Measurements from ENCODE around the gene NEURL1. TPM values are rescaled to one million over a fixed set of nuclear protein-coding genes. Genes with fewer than 3 reads are reported as not detected.
"Not testable (repeated sequence)": the region's sequence is repeated elsewhere in the genome, so short reads cannot be mapped to it uniquely, and the experiment has no call there.

NEURL1 gene
- total RNA-seq, 1 experiment from 2014 or later: not detected

DNA sequence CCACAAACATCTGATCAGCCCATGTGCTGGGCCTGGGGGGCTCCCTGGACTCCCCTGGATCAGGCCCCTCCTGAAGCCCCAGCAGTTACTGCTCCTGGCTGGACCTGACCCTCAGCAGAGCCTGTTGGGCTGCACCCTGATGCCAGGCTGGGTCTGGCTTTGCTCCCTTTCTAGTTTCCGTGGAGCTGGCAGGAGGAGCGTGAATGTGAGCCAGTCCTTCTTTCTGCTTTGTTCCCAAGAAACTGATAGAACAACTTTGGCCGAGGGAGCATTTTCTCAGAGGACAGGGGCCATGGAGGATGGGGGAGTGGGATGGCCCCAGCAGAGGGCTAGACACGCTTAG lies 128.2 kb downstream of the NEURL1 start:
- no peak for DNase-seq (ENCODE audit: low read depth)

GRCh38 chr10:103622286-103622685 lies 128.8 kb downstream of the NEURL1 start:
- DNase-seq (ENCODE audit: low read depth): no peak

DNA sequence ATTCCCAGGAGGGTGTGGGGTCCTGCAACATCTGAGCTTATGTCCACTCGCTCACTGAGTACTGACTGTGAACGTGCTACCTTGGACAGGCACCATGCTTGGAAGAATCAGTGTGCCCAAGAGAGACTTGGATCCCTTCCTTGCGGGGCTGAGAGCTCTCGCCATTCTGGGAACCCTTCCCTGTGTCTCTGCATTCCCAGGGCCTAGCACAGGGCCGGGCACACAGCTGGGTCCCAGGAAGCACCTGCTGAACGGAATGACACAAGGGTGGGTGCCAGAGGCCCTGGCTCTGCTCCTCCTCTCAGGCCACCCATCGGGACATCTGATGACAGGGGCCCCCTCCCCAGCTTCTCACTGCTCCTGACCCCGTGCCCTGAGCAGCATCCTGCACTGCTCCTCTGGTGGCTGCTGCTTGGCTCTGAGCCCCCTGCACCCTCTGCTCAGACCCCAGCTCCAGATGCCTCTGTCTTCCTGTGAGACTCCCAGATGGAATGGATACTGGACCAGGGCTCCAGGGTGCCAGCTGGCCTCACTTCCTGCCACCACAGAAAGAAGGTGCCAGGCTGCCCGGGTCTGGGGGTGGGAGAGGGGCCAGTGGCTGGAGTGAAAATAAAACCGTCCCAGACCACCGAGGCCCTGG lies 129.6 kb downstream of the NEURL1 start:
- DNase-seq (ENCODE audit: low read depth): no peak

GRCh38 chr10:103626178-103626577 lies 132.7 kb downstream of the NEURL1 start:
- DNase-seq (ENCODE audit: low read depth): no peak

GRCh38 chr10:103627111-103627892 lies 133.8 kb downstream of the NEURL1 start:
- no peak for DNase-seq (ENCODE audit: low read depth)

DNA sequence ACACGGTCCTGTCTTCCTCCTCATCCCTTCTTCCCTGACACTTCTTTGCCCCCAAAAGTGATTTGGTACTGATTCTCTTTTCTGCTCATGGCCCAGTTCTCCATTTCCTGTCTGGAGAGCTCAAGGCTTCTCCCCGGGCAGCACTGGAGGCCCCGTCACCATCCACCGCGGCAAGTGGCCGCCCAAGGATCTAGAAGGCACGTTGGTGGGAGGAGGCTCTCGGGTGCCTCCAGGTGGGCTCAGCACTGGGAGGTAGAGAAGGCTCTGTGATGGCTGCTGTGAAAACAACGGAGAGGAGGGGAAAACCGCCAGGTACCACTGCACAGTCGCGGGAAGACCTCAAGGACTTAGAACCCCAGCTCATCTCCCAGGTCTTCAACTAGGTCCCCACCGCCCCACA lies 134.4 kb downstream of the NEURL1 start:
- no peak for DNase-seq (ENCODE audit: low read depth)

GRCh38 chr10:103629581-103629980 lies 136.1 kb downstream of the NEURL1 start:
- no peak for DNase-seq (ENCODE audit: low read depth)

GRCh38 chr10:103630156-103630555 lies 136.7 kb downstream of the NEURL1 start:
- no peak for DNase-seq (ENCODE audit: low read depth)

DNA sequence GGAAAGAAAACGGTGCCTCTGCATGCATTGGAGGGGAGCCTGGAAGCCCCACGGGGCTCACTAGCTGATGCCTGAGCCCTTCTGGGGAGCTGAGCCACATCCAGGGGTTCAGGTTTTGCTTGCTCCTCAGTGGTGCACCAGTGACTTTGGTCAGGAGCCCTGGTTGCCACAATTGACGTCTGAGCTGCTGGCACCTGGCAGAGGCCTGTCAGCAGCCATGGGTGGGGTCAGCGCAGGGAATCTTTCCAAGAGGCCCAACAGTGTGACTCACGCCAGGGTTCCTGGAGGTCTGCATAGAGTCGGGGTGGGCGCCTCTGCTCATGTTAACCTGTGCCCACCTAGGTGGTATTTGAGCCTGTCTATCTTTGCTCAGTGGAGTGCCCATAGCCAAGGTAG lies 138.7 kb downstream of the NEURL1 start:
- DNase-seq (ENCODE audit: low read depth): no peak

GRCh38 chr10:103632871-103633270 lies 139.4 kb downstream of the NEURL1 start:
- DNase-seq (ENCODE audit: low read depth): not testable (repeated sequence)

DNA sequence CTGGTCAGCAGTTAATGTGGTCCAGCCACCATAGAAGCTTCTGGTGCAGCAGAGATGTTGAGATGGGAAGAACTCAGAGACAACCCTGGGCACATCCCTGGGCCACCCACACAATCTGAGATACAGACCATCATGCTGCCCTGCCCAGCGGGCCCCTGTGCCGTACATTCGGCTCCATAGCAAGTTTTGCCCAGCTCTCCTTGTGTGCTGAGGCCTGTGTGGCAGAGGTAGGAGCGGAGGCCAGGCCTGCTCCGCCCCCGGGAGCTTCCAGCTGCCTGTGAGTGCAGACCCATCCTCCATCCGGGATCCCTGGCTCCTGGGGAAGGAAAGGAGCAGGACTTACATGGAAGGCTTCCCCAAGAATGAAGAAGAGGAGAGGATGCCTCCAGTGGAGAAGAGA lies 140.3 kb downstream of the NEURL1 start:
- no peak for DNase-seq (ENCODE audit: low read depth)

DNA sequence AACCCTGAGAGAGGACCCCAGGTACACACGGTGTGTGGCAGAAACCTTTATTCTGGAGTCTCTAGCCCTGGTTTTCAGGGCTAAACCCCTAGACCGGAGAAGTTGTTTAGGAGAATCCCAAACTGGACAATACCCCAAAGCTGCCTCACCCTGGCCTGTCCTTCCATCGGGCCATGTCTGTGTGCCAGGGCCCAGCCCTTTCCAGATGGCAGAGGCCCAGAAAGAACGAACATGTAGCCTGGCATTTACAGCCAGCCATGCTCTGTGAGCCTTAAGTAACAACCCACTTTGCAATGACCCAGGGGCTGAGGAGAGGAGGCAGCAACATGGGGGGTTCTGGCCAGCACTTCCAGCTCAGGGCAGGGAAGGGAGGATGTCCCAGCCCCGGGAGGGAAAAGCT lies 142.1 kb downstream of the NEURL1 start:
- DNase-seq (ENCODE audit: low read depth): no peak

GRCh38 chr10:103636492-103636891 lies 143.0 kb downstream of the NEURL1 start:
- DNase-seq (ENCODE audit: low read depth): no peak

GRCh38 chr10:103637011-103637410 lies 143.5 kb downstream of the NEURL1 start:
- no peak for DNase-seq (ENCODE audit: low read depth)

- DNase-seq (ENCODE audit: low read depth): peak; percentile 23
These were observed 144.5 kb downstream of the NEURL1 start for GRCh38 chr10:103637927-103638557.

DNA sequence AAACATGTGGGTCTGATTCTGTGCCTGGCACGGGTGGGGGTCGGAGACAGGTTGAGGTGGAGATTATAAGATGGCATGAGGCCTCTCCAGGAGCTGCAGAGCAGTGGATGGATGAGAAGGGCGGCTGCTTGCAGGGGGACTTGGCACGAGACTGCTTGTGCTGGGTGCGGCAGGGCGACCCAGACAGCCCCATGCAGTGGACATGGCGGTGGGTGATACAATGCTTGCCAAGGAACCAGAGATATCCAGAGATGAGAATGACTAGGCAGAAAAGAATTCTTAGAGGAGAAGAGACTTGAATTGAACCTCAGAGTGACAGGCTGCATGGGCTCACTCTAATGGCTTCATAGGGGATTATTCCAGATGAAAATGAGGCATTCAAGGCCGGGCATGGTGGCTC lies 145.4 kb downstream of the NEURL1 start:
- DNase-seq (ENCODE audit: low read depth): no peak

GRCh38 chr10:103640436-103641181 lies 147.1 kb downstream of the NEURL1 start:
- no peak for DNase-seq (ENCODE audit: low read depth)

DNA sequence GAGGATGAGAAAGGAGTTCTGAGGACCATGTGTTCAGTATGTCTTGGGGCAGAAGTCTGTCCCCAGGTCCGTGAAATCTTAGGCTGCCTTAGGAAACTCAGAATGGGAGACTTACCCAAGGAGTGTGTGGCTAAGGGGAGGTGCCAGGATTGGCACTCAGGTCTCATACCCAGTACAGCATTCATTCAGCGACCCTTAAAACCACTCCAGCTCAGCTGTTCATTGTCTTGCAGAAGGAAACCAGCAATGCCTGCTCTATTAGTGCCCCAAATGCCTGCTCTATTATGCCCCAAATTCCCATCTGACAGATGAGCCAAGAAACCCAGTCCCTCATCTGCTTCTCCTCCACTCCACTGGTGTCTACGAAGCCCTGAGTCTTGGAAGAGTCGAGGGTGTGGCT lies 147.8 kb downstream of the NEURL1 start:
- no peak for DNase-seq (ENCODE audit: low read depth)

Measured in Daoy (cell line).